ENCODE results near the gene PRDX3. TPM values are rescaled to one million over a fixed set of nuclear protein-coding genes. Genes with fewer than 3 reads are reported as not detected.

PRDX3 gene
- total RNA-seq, 2 donors from 2014 or later: 147 to 156 TPM

GRCh38 chr10:119174109-119174508 lies 4.5 kb downstream of the PRDX3 start:
- H3K27me3 ChIP-seq: no peaks in the 10 kb centered on the region
- H3K27ac ChIP-seq: no peak overlapping the region
- H3K9ac ChIP-seq (ENCODE audit: low read depth in 2 of 2, low read length in 2 of 2): no peak overlapping the region
- intact Hi-C loops (cut with DNase I): no loop called here
- no peaks in the 10 kb centered on the region for H3K4me1 ChIP-seq
- no peak for TF ChIP-seq CTCF (IDR thresholded peaks at IDR 0.05)
- H3K4me3 ChIP-seq: no peak overlapping the region
- no peak for DNase-seq
- no peaks in the 10 kb centered on the region for H3K9me3 ChIP-seq
- peaks cover 17% of the 10 kb centered on the region for H3K36me3 ChIP-seq

DNA sequence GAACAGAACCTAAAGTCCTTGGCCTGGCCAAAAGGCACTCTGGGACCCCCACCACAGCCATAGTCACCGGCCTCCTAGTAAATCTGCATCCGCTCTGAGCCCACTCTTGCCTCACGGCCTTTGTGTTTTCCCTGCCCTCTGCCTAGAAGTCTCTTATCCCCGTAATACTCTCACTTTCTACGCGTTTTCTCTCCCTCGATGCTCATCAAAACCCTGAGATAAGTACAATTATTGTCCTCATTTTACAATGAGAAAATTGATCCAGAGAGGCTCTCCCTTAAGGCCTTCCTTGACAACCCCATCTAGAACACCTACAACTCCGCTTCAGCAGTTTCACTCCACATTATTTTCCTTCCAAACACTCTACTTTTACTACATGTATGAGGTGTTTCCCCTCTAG lies 11.6 kb downstream of the PRDX3 start:
- no peak overlapping the region for H3K27ac ChIP-seq
- intact Hi-C loops (cut with DNase I): loop anchor here (10.0 kb wide), 1 partner anchor 112 kb away; no protein-coding TSS in a partner anchor
- H3K9me3 ChIP-seq: no peaks in the 10 kb centered on the region
- no peak overlapping the region for H3K9ac ChIP-seq (ENCODE audit: low read depth in 2 of 2, low read length in 2 of 2)
- H3K4me1 ChIP-seq: no peaks in the 10 kb centered on the region
- TF ChIP-seq CTCF (IDR thresholded peaks at IDR 0.05): no peak
- peaks cover 17% of the 10 kb centered on the region for H3K36me3 ChIP-seq
- DNase-seq: no peak
- H3K27me3 ChIP-seq: no peaks in the 10 kb centered on the region
- H3K4me3 ChIP-seq: no peak overlapping the region

- no peaks in the 10 kb centered on the region for H3K4me1 ChIP-seq
- H3K9ac ChIP-seq (ENCODE audit: low read depth in 2 of 2, low read length in 2 of 2): no peak overlapping the region
- no peaks in the 10 kb centered on the region for H3K27me3 ChIP-seq
- no peak for TF ChIP-seq CTCF (IDR thresholded peaks at IDR 0.05)
- H3K9me3 ChIP-seq: no peaks in the 10 kb centered on the region
- intact Hi-C loops (cut with DNase I): loop anchor here (10.0 kb wide), 1 partner anchor 112 kb away; no protein-coding TSS in a partner anchor
- H3K27ac ChIP-seq: peak overlapping the region; percentile 61
- no peak overlapping the region for H3K4me3 ChIP-seq
- no peak for DNase-seq
- H3K36me3 ChIP-seq: peaks cover 12% of the 10 kb centered on the region
These were observed 12.0 kb downstream of the PRDX3 start for GRCh38 chr10:119166564-119166963.

DNA sequence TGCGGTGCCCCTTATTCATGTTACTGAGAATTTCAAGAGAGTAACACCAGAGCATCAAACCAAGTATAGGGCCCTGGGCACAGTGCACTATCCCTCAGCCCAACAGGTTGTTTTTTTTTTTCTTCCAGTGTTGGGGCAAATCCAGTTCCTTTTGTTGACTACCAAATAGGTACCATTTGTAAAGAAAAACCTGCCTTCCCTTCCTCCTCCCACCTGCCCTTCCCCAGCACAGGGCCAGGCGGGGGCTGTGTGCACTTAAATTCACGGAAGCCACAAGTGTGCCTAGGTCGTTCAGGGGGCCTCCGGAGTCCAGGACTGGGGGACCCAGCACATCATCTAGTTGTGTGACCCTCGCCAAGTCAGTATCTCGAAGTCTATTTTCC lies 12.5 kb downstream of the PRDX3 start:
- no peak for DNase-seq
- peak overlapping the region; percentile 77 to 91 for H3K9ac ChIP-seq (ENCODE audit: low read depth in 2 of 2, low read length in 2 of 2)
- TF ChIP-seq CTCF (IDR thresholded peaks at IDR 0.05): no peak
- peaks cover 8% of the 10 kb centered on the region for H3K36me3 ChIP-seq
- intact Hi-C loops (cut with DNase I): loop anchor here (10.0 kb wide), 1 partner anchor 111 kb away; no protein-coding TSS in a partner anchor
- peak overlapping the region; percentile 61 for H3K27ac ChIP-seq
- peak overlapping the region; percentile 94 for H3K4me3 ChIP-seq
- H3K9me3 ChIP-seq: no peaks in the 10 kb centered on the region
- no peaks in the 10 kb centered on the region for H3K27me3 ChIP-seq
- no peaks in the 10 kb centered on the region for H3K4me1 ChIP-seq

DNA sequence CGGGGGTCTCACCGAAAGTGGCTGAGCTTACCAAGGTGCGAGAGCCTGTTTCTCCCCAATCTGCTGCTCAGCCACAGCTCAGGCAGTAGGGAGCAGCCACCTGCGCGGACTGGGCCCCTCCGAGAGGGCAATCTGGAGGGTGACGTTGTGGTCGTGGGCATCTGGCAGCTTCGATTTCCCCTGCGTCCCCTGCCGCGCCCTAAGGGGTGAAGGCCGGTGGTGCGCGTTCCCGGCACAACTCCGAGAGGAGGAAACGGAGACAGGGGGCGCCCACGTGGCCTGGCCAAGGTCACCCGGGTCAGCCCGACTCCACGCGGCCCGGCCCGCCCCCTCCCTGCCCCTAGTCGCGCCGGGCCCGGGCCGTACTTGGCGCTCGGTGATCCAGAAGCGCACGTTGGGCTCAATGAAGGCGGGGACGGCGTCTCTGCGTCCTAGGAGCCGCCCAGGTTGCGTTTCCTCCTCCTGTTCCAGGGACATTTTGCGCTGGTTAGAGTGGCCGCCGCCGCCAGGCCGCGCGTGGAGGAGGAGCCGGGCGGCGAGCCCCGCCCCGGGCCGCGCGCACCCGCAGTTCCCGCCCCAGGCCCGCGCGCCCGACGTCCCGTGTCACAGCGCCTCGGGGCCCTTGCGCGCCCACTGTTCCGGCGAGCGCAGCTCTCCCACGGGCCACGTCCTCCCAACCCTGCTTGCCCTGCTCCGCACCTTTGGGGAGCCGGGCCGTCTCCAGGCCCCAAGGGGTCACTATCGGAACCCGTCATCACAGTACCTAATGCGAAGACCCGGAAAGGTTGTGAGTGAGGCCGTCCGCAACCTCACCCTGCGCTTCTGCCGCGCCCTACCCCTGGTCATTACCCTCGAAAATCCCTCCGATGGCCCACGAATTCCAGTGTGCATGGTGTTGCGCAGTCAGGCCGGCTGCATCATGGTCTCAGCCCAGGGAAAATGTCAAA lies 13.2 kb downstream of the PRDX3 start, which contains the start of gene SFXN4:
TSS of gene SFXN4 (minus strand) at position 544 of the 947 bp plus-strand sequence. CDS start at position 477, 67 bp downstream.
- TF ChIP-seq CTCF (IDR thresholded peaks at IDR 0.05): no peak
- no peaks in the 10 kb centered on the region for H3K27me3 ChIP-seq
- no peaks in the 10 kb centered on the region for H3K4me1 ChIP-seq
- H3K9ac ChIP-seq (ENCODE audit: low read depth in 2 of 2, low read length in 2 of 2): peak within 1 kb of the TSS; percentile 77 to 91
- H3K36me3 ChIP-seq: peaks cover 8% of the 10 kb centered on the region
- H3K9me3 ChIP-seq: no peaks in the 10 kb centered on the region
- peak within 1 kb of the TSS; percentile 94 for H3K4me3 ChIP-seq
- DNase-seq: peak; percentile 84
- intact Hi-C loops (cut with DNase I): loop anchor here (10.0 kb wide), 1 partner anchor 111 kb away; no protein-coding TSS in a partner anchor
- H3K27ac ChIP-seq: peak within 1 kb of the TSS; percentile 61

All from colonic mucosa (tissue), 4 donors.